Right lobe of liver (tissue), 6 donors: ENCODE measurements around the gene SLC25A44. TPM values are rescaled to one million over a fixed set of nuclear protein-coding genes. Genes with fewer than 3 reads are reported as not detected.
A peak's percentile ranks its signal among the peaks of the same experiment; 100 is the strongest.

Experiments used
- ATAC-seq, 4 donors: fragments of 200-7000 bp; cut with Tn5 transposase; one replicate each; pipeline ENCODE4 v1.9.1; 2020; ENCODE audit warnings: mild to moderate bottlenecking in 4 of 4, moderate library complexity in 4 of 4
- DNase-seq, 3 donors: peaks; one replicate each; pipeline ENCODE4 v3.0.0-alpha.2; 2020
- H3K27ac ChIP-seq, 3 donors: fragments of 200-600 bp; one replicate each; pipeline ENCODE4 v1.8.0; 2022
- H3K27me3 ChIP-seq, 2 donors: fragments of 200-600 bp; one replicate each; pipeline ENCODE4 v1.8.0; 2022
- H3K36me3 ChIP-seq, 4 donors: fragments of 200-600 bp; sonication (generic) in 1 of 4; one replicate each; pipeline versions ENCODE4 v1.5.1 to v1.8.0; 2017 to 2022; ENCODE audit warnings: control low read depth in 1 of 4
- H3K4me1 ChIP-seq, 4 donors: fragments of 200-600 bp; sonication (generic) in 1 of 4; one replicate each; pipeline versions ENCODE4 v1.5.1 to v1.8.0; 2017 to 2022; ENCODE audit warnings: control low read depth in 1 of 4
- H3K4me3 ChIP-seq, 3 donors: fragments of 200-600 bp; one replicate each; pipeline ENCODE4 v1.8.0; 2022
- H3K9me3 ChIP-seq, 4 donors: fragments of 200-600 bp; sonication (generic) in 1 of 4; one replicate each; pipeline versions ENCODE4 v1.5.1 to v1.8.0; 2017 to 2022; ENCODE audit warnings: control low read depth in 1 of 4
- POLR2A ChIP-seq: fragments of 450-650 bp; IDR thresholded peaks from one replicate; pipeline ENCODE4 v1.6.1; 2017; ENCODE audit warnings: antibody characterized with exemption, mild to moderate bottlenecking
- WGBS: methylation state at CpG from one replicate; pipeline ENCODE4 v1.1.6; 2018; ENCODE audit warnings: low coverage, low lambda C conversion rate; ENCODE audit not compliant: insufficient coverage; ENCODE audit errors: missing lambda C conversion rate; 5-methylcytosine and 5-hydroxymethylcytosine counted together
- intact Hi-C, 2 donors: fragments of 100-400 bp; cut with DNase I; formaldehyde crosslinking; loops; one replicate each; pipeline versions ENCODE4 v1.11.2 to v1.14.1; 2022
- long read RNA-seq: library from polyadenylated mRNA; unstranded; transcript quantifications from one replicate; pipeline ENCODE4 v2.0.0, GENCODE V29; 2019
- total RNA-seq, 6 experiments: library from RNA; depleted of rRNA in 2 of 6; stranded (reverse); fragments of >200 nt in 2 of 6; fragmentation: NEBNext Ultra II Directional in 3 of 6; extraction: Animal tissue kit (Norgen Biotek cat#: 25700) in 3 of 6; gene quantifications; one replicate each; pipeline versions ENCODE4 v1.1.0 to v1.2.4, GENCODE V29; 2016 to 2023
- TF ChIP-seq, protein P1 (sequence below), 4 donors: fragments of 200-600 bp in 3 of 4; fragments of 450-650 bp in 1 of 4; IDR thresholded peaks; one replicate each; pipeline versions ENCODE4 v1.5.1 to v1.8.0; 2016 to 2022; ENCODE audit warnings: antibody characterized with exemption in 4 of 4, mild to moderate bottlenecking in 2 of 4
- donor health status: DM: no; HTN: yes; CAD: no.
- donor health status: DM: no; HTN: no; CAD: no.
- donor health status: DM: no; HTN: no; CAD: no.
- donor health status: DM: no; HTN: yes; CAD: no.
- donor health status: DM: no; HTN: yes; CAD: no.

Gene SLC25A44
- total RNA-seq, result 10 to 100 TPM; 19.1 to 30.5 (median 20.0) TPM
- long read RNA-seq, partial matches to known transcripts, result 1 of 1 reads
- long read RNA-seq, other reads (novel, unspliced or antisense), result 0 of 1 reads

DNA sequence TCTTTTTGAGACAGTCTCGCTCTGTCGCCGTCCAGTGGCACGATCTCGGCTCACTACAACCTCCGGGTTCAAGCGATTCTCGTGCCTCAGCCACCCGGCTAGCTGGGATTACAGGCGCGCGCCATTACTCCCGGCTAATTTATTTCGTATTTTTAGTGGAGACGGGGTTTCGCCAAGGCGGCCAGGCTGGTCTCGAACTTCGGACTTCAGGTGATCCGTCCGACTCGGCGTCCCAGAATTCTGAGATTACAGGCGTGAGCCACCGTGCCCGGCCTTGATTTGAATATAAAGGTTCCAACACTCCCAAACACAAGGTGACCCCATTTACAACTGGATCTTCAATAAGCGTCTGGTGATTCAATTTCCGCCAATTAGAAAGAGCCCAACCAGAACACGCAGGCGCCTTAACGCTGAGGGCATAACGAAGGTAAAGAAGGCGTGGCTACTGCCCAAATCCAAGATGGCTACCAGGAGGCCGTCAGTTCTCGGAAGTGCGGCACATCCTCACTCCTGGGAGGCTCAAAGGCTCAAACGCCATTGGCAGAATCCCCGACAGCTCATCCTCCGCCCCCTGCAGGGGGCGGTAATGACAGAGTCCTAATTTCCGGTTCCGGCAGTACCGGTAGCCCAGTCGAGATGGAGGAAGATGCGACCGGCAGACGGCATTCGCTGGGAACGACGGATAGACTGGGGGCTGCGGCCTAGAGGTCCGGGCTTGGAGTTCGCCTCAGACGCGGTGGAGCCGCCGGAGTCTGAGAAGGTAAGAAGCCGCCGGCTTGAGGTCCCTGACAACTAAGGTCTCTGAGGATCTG, at the start of gene SLC25A44:
TSS of gene SLC25A44 (plus strand) at position 617 of the 812 bp plus-strand sequence. CDS start 5,744 bp downstream, outside the sequence.
- Histone ChIP-seq H3K27me3 (no peaks in the 10 kb centered on the region), H3K36me3 (peaks cover 0 to 3% (median under 1%) of the 10 kb centered on the region in 4 donors), H3K4me1 (peaks cover 0 to 56% (median 19%) of the 10 kb centered on the region in 4 donors), H3K4me3 (peak within 1 kb of the TSS; percentile 85 to 92 (median 91)), H3K9me3 (no peaks in the 10 kb centered on the region), H3K27ac (peak within 1 kb of the TSS; percentile 79 to 85 (median 84))
- DNase-seq (peak; percentile 94 to 97 (median 97)), ATAC-seq (peak; percentile 89 to 95 (median 92))
- TF ChIP-seq POLR2A, result peak; percentile 83
- TF ChIP-seq, protein P1, sequence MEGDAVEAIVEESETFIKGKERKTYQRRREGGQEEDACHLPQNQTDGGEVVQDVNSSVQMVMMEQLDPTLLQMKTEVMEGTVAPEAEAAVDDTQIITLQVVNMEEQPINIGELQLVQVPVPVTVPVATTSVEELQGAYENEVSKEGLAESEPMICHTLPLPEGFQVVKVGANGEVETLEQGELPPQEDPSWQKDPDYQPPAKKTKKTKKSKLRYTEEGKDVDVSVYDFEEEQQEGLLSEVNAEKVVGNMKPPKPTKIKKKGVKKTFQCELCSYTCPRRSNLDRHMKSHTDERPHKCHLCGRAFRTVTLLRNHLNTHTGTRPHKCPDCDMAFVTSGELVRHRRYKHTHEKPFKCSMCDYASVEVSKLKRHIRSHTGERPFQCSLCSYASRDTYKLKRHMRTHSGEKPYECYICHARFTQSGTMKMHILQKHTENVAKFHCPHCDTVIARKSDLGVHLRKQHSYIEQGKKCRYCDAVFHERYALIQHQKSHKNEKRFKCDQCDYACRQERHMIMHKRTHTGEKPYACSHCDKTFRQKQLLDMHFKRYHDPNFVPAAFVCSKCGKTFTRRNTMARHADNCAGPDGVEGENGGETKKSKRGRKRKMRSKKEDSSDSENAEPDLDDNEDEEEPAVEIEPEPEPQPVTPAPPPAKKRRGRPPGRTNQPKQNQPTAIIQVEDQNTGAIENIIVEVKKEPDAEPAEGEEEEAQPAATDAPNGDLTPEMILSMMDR (IDR thresholded peaks at IDR 0.05), result peak; percentile 56 to 84 (median 70)
- intact Hi-C loops, result no loop called here
- 14% methylated on average over 48 of the region's 59 CpGs for WGBS

DNA sequence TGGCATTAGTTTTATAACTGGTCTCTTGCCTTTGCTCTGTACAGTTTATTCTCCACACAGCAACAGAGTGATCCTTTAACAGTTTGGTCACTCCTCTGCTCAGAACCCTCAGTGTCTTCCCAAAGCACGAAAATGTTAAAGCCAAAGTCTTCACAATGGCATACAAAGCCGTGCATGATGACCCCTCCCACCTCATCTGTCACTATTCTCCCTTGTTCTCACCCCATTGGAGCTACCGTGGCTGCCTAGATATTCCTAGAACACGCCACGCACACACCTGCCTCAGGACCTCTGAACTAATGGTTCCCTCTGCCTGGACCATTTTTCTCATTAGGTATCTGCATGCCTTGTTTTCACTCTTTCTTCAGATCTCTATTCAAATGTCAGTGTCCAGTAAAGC, 49.2 kb upstream of the SLC25A44 start:
- H3K36me3 ChIP-seq, result no peaks in the 10 kb centered on the region
- peaks cover 0 to 15% (median 10%) of the 10 kb centered on the region in 4 donors for H3K4me1 ChIP-seq
- DNase-seq (no peak), ATAC-seq (no peak)
- no peak overlapping the region for H3K27ac ChIP-seq
- intact Hi-C loops, result loop anchor here (5.0 kb wide), 1 partner anchor 83 kb away; no protein-coding TSS in a partner anchor
- H3K9me3 ChIP-seq, result no peaks in the 10 kb centered on the region
- TF ChIP-seq, protein P1 (IDR thresholded peaks at IDR 0.05), result no peak
- TF ChIP-seq POLR2A, result no peak
- no peaks in the 10 kb centered on the region for H3K27me3 ChIP-seq
- no peak overlapping the region for H3K4me3 ChIP-seq
- 66% methylated on average over 5 of the region's 5 CpGs for WGBS

- Histone ChIP-seq H3K4me3 (no peak overlapping the region), H3K27me3 (no peaks in the 10 kb centered on the region), H3K9me3 (no peaks in the 10 kb centered on the region), H3K36me3 (no peaks in the 10 kb centered on the region), H3K4me1 (peaks cover 0 to 15% (median 10%) of the 10 kb centered on the region in 4 donors), H3K27ac (no peak overlapping the region)
- ATAC-seq (no peak), DNase-seq (no peak)
- intact Hi-C loops, result loop anchor here (5.0 kb wide), 1 partner anchor 82 kb away; no protein-coding TSS in a partner anchor
- WGBS, result 42% methylated on average over 2 of the region's 2 CpGs
- TF ChIP-seq, protein P1 (IDR thresholded peaks at IDR 0.05), result no peak
- no peak for TF ChIP-seq POLR2A
Measured at GRCh38 chr1:156145650-156146019, 48.3 kb upstream of the SLC25A44 start.

- Histone ChIP-seq H3K36me3 (no peaks in the 10 kb centered on the region), H3K27ac (peak overlapping the region in 1 of 3 donors; percentile 27), H3K27me3 (no peaks in the 10 kb centered on the region), H3K4me1 (peaks cover 0 to 15% (median 10%) of the 10 kb centered on the region in 4 donors), H3K4me3 (no peak overlapping the region), H3K9me3 (no peaks in the 10 kb centered on the region)
- TF ChIP-seq, protein P1 (IDR thresholded peaks at IDR 0.05), result peak; percentile 62 to 85 (median 72)
- TF ChIP-seq POLR2A, result no peak
- intact Hi-C loops, result loop anchor here (5.0 kb wide), 1 partner anchor 81 kb away; no protein-coding TSS in a partner anchor
- 16% methylated on average over 13 of the region's 13 CpGs for WGBS
- peak; percentile 83 to 88 (median 86) for ATAC-seq
- DNase-seq, result peak in 2 of 3 donors; percentile 77 to 80
Measured at GRCh38 chr1:156146020-156146768, 47.7 kb upstream of the SLC25A44 start.
